ENCODE results near the gene PTGES3.

The PTGES3 gene

DNA sequence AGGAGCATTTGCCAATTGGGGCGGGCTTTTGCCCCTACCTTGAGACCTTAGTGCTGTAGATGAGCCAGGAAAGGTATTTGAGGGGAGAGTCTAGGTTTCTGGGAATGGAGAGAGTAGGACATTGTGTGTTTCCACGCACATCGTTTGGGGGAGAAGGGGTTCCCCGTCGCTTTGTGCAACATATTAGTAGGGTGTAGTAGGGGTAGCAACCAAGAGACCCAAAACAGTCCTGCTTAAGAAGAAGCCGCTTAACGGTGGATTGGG is 694 bp upstream of the PTGES3 start:
- TF ChIP-seq, protein P1, sequence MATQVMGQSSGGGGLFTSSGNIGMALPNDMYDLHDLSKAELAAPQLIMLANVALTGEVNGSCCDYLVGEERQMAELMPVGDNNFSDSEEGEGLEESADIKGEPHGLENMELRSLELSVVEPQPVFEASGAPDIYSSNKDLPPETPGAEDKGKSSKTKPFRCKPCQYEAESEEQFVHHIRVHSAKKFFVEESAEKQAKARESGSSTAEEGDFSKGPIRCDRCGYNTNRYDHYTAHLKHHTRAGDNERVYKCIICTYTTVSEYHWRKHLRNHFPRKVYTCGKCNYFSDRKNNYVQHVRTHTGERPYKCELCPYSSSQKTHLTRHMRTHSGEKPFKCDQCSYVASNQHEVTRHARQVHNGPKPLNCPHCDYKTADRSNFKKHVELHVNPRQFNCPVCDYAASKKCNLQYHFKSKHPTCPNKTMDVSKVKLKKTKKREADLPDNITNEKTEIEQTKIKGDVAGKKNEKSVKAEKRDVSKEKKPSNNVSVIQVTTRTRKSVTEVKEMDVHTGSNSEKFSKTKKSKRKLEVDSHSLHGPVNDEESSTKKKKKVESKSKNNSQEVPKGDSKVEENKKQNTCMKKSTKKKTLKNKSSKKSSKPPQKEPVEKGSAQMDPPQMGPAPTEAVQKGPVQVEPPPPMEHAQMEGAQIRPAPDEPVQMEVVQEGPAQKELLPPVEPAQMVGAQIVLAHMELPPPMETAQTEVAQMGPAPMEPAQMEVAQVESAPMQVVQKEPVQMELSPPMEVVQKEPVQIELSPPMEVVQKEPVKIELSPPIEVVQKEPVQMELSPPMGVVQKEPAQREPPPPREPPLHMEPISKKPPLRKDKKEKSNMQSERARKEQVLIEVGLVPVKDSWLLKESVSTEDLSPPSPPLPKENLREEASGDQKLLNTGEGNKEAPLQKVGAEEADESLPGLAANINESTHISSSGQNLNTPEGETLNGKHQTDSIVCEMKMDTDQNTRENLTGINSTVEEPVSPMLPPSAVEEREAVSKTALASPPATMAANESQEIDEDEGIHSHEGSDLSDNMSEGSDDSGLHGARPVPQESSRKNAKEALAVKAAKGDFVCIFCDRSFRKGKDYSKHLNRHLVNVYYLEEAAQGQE (IDR thresholded peaks at IDR 0.05; ENCODE audit: low read depth) = no peak
- TF ChIP-seq ZBTB7A (IDR thresholded peaks at IDR 0.05; ENCODE audit: low read depth) = no peak
- no peak for TF ChIP-seq TAF1 (IDR thresholded peaks at IDR 0.05; ENCODE audit: low read depth)
- no peak for TF ChIP-seq EGR1 (IDR thresholded peaks at IDR 0.05)
- TF ChIP-seq YY1 (IDR thresholded peaks at IDR 0.05; ENCODE audit: low read depth) = no peak
- TF ChIP-seq NFIC (IDR thresholded peaks at IDR 0.05) = no peak
- TF ChIP-seq, protein P2, sequence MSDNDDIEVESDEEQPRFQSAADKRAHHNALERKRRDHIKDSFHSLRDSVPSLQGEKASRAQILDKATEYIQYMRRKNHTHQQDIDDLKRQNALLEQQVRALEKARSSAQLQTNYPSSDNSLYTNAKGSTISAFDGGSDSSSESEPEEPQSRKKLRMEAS (IDR thresholded peaks at IDR 0.05) = no peak
- no peak for TF ChIP-seq RAD21 (IDR thresholded peaks at IDR 0.05; ENCODE audit: low read depth)
- TF ChIP-seq CEBPB (IDR thresholded peaks at IDR 0.05) = no peak
- TF ChIP-seq EP300 (IDR thresholded peaks at IDR 0.05; ENCODE audit: borderline replicate concordance) = no peak
- TF ChIP-seq TEAD4 (IDR thresholded peaks at IDR 0.05) = no peak
- TF ChIP-seq TCF12 (IDR thresholded peaks at IDR 0.05; ENCODE audit: low read depth) = no peak; the same call in 1 of the 2 replicates
- no peak for TF ChIP-seq CREB1 (IDR thresholded peaks at IDR 0.05; ENCODE audit: low read depth)
- TF ChIP-seq, protein P3, sequence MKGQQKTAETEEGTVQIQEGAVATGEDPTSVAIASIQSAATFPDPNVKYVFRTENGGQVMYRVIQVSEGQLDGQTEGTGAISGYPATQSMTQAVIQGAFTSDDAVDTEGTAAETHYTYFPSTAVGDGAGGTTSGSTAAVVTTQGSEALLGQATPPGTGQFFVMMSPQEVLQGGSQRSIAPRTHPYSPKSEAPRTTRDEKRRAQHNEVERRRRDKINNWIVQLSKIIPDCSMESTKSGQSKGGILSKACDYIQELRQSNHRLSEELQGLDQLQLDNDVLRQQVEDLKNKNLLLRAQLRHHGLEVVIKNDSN (IDR thresholded peaks at IDR 0.05) = no peak
- TF ChIP-seq FOXM1 (IDR thresholded peaks at IDR 0.05; ENCODE audit: borderline replicate concordance, low read depth) = no peak

DNA sequence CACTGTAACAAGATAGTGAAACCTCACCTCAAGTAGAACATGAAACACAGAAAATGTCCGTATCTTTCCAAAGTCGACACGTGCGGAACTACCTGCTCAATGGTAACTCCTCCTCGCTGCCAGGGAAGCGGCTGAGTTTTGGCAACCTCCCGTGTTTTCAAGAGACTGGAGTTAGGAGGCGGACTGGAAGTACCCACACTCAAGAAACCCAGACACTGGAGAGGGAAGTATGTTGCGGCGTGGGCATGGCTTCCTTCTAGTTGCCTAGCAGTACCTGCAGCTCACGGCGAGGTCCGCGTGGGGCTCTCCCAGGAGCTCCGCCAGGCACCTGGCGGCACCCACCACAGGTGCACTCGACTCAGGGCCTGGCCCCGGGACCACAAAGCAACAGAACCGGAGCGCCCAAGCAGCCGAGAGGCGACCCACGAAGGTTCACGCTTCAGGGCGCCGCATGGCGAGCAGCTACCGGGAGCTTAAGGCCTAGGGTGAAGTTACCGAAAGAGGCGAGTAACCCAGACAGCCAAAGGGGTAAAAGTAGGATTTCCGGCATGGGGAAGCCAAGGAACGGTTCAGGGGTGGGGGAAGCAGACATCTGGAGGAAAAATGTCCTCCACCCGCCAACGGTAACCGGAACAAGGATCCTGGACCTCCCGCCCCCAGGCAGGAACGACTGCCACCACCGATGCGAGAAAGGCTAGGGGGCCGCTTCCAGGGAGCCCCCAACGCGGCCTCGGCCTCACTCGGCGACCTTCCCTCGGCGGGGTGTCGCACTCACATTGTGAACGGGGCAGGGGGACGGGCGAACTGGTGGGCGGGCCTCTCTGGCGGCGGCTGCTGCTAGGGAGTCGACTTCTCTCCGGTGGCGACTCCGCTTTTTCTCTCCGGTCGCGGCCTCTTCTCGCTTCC is 608 bp downstream of the PTGES3 start:
- TF ChIP-seq, protein P1 (IDR thresholded peaks at IDR 0.05; ENCODE audit: low read depth) = 0 out of 2 replicates have a peak, but pooled peaks have one; percentile 14
- TF ChIP-seq, protein P2 (IDR thresholded peaks at IDR 0.05) = peak; percentile 73
- peak; percentile 20; the same call in 1 of the 2 replicates for TF ChIP-seq CEBPB (IDR thresholded peaks at IDR 0.05)
- TF ChIP-seq EP300 (IDR thresholded peaks at IDR 0.05; ENCODE audit: borderline replicate concordance) = no peak; the same call in 1 of the 2 replicates
- peak; percentile 35; the same call in 1 of the 2 replicates for TF ChIP-seq ZBTB7A (IDR thresholded peaks at IDR 0.05; ENCODE audit: low read depth)

DNA sequence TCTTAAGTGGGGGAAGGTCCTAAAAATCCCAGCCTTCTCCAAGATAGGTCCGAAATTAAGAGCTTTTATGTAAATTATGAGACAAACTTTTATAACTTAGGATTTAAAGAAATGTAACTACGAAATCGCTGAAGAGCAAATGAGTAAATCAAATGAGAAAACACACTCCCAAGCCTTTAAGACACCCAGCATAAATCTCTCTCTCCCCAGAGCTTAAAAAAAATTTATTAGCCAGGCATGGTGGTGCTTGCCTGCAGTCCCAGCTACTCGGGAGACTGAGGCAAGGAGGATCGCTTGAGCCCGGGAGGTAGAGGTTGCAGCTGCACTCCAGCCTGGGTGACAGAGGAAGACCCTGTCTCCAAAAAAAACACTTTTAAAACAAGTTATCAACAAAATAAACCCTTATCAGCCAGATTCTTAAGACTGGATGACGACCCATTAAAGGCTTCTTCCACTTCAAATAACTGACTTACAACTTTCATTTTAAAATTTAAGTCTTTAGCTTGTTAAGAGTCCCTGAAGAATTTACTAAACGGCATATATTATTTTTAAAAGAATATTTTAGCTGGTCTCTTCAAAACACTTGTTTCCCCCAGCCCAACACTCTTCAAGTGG is 3.2 kb downstream of the PTGES3 start:
- no peak for TF ChIP-seq EGR1 (IDR thresholded peaks at IDR 0.05)
- TF ChIP-seq ZBTB7A (IDR thresholded peaks at IDR 0.05; ENCODE audit: low read depth) = no peak
- TF ChIP-seq CEBPB (IDR thresholded peaks at IDR 0.05) = no peak
- TF ChIP-seq EP300 (IDR thresholded peaks at IDR 0.05; ENCODE audit: borderline replicate concordance) = no peak
- TF ChIP-seq RAD21 (IDR thresholded peaks at IDR 0.05; ENCODE audit: low read depth) = no peak
- no peak for TF ChIP-seq CREB1 (IDR thresholded peaks at IDR 0.05; ENCODE audit: low read depth)
- TF ChIP-seq, protein P1 (IDR thresholded peaks at IDR 0.05; ENCODE audit: low read depth) = no peak
- TF ChIP-seq, protein P3 (IDR thresholded peaks at IDR 0.05) = no peak
- no peak for TF ChIP-seq NFIC (IDR thresholded peaks at IDR 0.05)
- TF ChIP-seq TEAD4 (IDR thresholded peaks at IDR 0.05) = no peak
- TF ChIP-seq, protein P2 (IDR thresholded peaks at IDR 0.05) = no peak
- TF ChIP-seq TCF12 (IDR thresholded peaks at IDR 0.05; ENCODE audit: low read depth) = no peak
- TF ChIP-seq YY1 (IDR thresholded peaks at IDR 0.05; ENCODE audit: low read depth) = no peak

DNA sequence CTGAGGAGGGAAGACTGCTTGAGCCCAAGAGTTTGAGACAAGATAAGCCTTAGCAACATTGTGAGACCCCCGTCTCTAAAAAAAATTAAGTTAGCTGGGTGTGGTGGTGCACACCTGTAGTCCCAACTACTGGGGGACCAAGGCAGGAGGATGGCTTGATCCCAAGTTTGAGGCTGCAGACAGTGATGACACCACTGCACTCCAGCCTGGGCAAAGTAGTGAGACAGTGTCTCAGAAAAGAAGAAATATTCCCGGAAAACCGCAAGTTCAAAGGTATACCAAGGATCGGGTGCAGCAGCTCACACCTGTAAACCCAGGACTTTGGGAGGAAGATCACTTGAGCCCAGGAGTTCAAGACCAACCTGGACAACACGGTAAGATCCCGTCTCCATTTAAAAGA is 5.8 kb downstream of the PTGES3 start:
- TF ChIP-seq FOXM1 (IDR thresholded peaks at IDR 0.05; ENCODE audit: borderline replicate concordance, low read depth) = no peak
- no peak for TF ChIP-seq CEBPB (IDR thresholded peaks at IDR 0.05)
- no peak for TF ChIP-seq TCF12 (IDR thresholded peaks at IDR 0.05; ENCODE audit: low read depth)
- no peak for TF ChIP-seq ZBTB7A (IDR thresholded peaks at IDR 0.05; ENCODE audit: low read depth)
- no peak for TF ChIP-seq YY1 (IDR thresholded peaks at IDR 0.05; ENCODE audit: low read depth)
- TF ChIP-seq EGR1 (IDR thresholded peaks at IDR 0.05) = no peak
- no peak for TF ChIP-seq RAD21 (IDR thresholded peaks at IDR 0.05; ENCODE audit: low read depth)
- no peak for TF ChIP-seq TEAD4 (IDR thresholded peaks at IDR 0.05)
- no peak for TF ChIP-seq EP300 (IDR thresholded peaks at IDR 0.05; ENCODE audit: borderline replicate concordance)
- TF ChIP-seq, protein P3 (IDR thresholded peaks at IDR 0.05) = no peak
- TF ChIP-seq, protein P2 (IDR thresholded peaks at IDR 0.05) = no peak
- no peak for TF ChIP-seq TAF1 (IDR thresholded peaks at IDR 0.05; ENCODE audit: low read depth)
- no peak for TF ChIP-seq NFIC (IDR thresholded peaks at IDR 0.05)
- TF ChIP-seq CREB1 (IDR thresholded peaks at IDR 0.05; ENCODE audit: low read depth) = no peak
- TF ChIP-seq, protein P1 (IDR thresholded peaks at IDR 0.05; ENCODE audit: low read depth) = no peak

All from Ishikawa (cell line).